Activated CD4-positive, alpha-beta T cell treated with anti-CD3 and anti-CD28 coated beads for 48 hours (primary cell): Measurements from ENCODE around the gene ALDH3A2.
"Not testable (repeated sequence)": the region's sequence is repeated elsewhere in the genome, so short reads cannot be mapped to it uniquely, and the experiment has no call there.

ENCODE experiments used
- DNase-seq: peaks from one replicate; pipeline ENCODE4 v3.0.0-alpha.2; 2020

Gene ALDH3A2

GRCh38 chr17:19683117-19683516 lies 34.6 kb downstream of the ALDH3A2 start:
- DNase-seq, result no peak

- DNase-seq, result not testable (repeated sequence)
Measured at GRCh38 chr17:19684909-19685580, 36.5 kb downstream of the ALDH3A2 start.

GRCh38 chr17:19686400-19687090 lies 38.0 kb downstream of the ALDH3A2 start:
- no peak for DNase-seq

- no peak for DNase-seq
Measured at GRCh38 chr17:19702217-19702641, 53.7 kb downstream of the ALDH3A2 start.

- no peak for DNase-seq
Measured at GRCh38 chr17:19703106-19703827, 54.7 kb downstream of the ALDH3A2 start.

GRCh38 chr17:19703828-19704613 lies 55.5 kb downstream of the ALDH3A2 start:
- DNase-seq, result no peak

GRCh38 chr17:19705201-19705600 lies 56.6 kb downstream of the ALDH3A2 start:
- DNase-seq, result no peak

GRCh38 chr17:19705771-19706770 lies 57.5 kb downstream of the ALDH3A2 start:
- no peak for DNase-seq

GRCh38 chr17:19706791-19707727 lies 58.5 kb downstream of the ALDH3A2 start:
- DNase-seq, result no peak

GRCh38 chr17:19707728-19708221 lies 59.2 kb downstream of the ALDH3A2 start:
- DNase-seq, result no peak

GRCh38 chr17:19708431-19709175 lies 60.1 kb downstream of the ALDH3A2 start:
- no peak for DNase-seq

GRCh38 chr17:19709841-19710240 lies 61.3 kb downstream of the ALDH3A2 start:
- no peak for DNase-seq

- no peak for DNase-seq
Measured at GRCh38 chr17:19712436-19713004, 64.0 kb downstream of the ALDH3A2 start.

- no peak for DNase-seq
Measured at GRCh38 chr17:19713462-19713861, 64.9 kb downstream of the ALDH3A2 start.

GRCh38 chr17:19713901-19714361 lies 65.4 kb downstream of the ALDH3A2 start:
- DNase-seq, result no peak

GRCh38 chr17:19714542-19715411 lies 66.2 kb downstream of the ALDH3A2 start:
- no peak for DNase-seq

- DNase-seq, result no peak
Measured at GRCh38 chr17:19716108-19717030, 67.8 kb downstream of the ALDH3A2 start, which contains the start of gene SLC47A2. Gene SLC47A2 (minus strand): TSS chr17:19716584. CDS start chr17:19716555, 29 bp downstream.
